T-helper 17 cell (primary cell): Measurements from ENCODE around the gene TAF11. TPM values are rescaled to one million over a fixed set of nuclear protein-coding genes. Genes with fewer than 3 reads are reported as not detected.
"Not testable (repeated sequence)": the region's sequence is repeated elsewhere in the genome, so short reads cannot be mapped to it uniquely, and the experiment has no call there.

ENCODE experiments used
- ATAC-seq: fragments of 150-1000 bp; cut with Tn5 transposase; 2 replicates; pipeline ENCODE4 v1.10.0; 2021; ENCODE audit warnings: mild to moderate bottlenecking, moderate library complexity
- DNase-seq, 3 donors: peaks; one replicate each; pipeline versions ENCODE4 v3.0.0 to v3.0.0-alpha.2; 2020 to 2021
- H3K9me3 ChIP-seq: one replicate; pipeline ENCODE4 v1.7.0; 2013; ENCODE audit warnings: low read length, mild to moderate bottlenecking; ENCODE audit not compliant: control insufficient read depth, poor library complexity, severe bottlenecking
- H3K27ac Mint-ChIP-seq: one replicate; pipeline ENCODE4 v1.8.0; 2022; ENCODE audit warnings: mild to moderate bottlenecking, moderate library complexity, mixed read lengths
- H3K27me3 Mint-ChIP-seq: one replicate; pipeline ENCODE4 v1.8.0; 2022; ENCODE audit warnings: mixed read lengths
- H3K36me3 Mint-ChIP-seq: one replicate; pipeline ENCODE4 v1.8.0; 2022; ENCODE audit warnings: low read depth, mixed read lengths
- H3K4me1 Mint-ChIP-seq: one replicate; pipeline ENCODE4 v1.8.0; 2022; ENCODE audit warnings: mild to moderate bottlenecking, mixed read lengths
- H3K4me3 Mint-ChIP-seq: one replicate; pipeline ENCODE4 v1.8.0; 2022; ENCODE audit warnings: mild to moderate bottlenecking, moderate library complexity, mixed read lengths
- total RNA-seq, 4 donors: library from RNA in 2 of 4; stranded (reverse) in 2 of 4; gene quantifications; one replicate each; pipeline ENCODE4 v1.2.3 and lab custom pipeline; 2022 to 2026

The TAF11 gene
- total RNA-seq, 2 donors from 2014 or later: 30.1 to 36.3 TPM

DNA sequence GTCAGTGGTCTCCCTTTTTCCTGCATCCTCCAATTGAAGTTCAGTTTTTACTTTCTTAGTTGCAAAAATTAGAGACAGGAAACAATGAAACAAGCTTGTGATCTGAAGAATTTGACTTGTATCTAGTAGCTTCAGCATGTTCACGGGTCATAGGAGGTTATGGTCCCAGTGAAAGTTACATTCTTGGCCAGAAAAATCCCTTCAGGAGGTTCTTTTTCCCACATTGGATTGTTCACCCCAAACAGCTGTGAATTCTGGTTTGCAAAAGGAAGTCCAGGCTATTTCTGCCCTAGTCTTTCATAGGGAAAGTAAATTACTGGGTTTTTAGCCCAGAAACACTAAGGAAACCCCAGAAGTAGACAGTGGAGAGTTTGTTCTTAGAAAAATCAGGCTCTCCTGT lies 9.3 kb upstream of the TAF11 start:
- H3K36me3 Mint-ChIP-seq: no peaks in the 10 kb centered on the region
- ATAC-seq (no peak), DNase-seq (no peak)
- H3K27me3 Mint-ChIP-seq: no peaks in the 10 kb centered on the region
- no peaks in the 10 kb centered on the region for H3K9me3 ChIP-seq
- H3K4me3 Mint-ChIP-seq: no peak overlapping the region
- H3K4me1 Mint-ChIP-seq: peaks cover 10% of the 10 kb centered on the region
- H3K27ac Mint-ChIP-seq: no peak overlapping the region

GRCh38 chr6:34894693-34895092 lies 6.9 kb upstream of the TAF11 start:
- H3K4me3 Mint-ChIP-seq: no peak overlapping the region
- ATAC-seq (no peak), DNase-seq (no peak)
- peaks cover 15% of the 10 kb centered on the region for H3K4me1 Mint-ChIP-seq
- no peaks in the 10 kb centered on the region for H3K36me3 Mint-ChIP-seq
- no peaks in the 10 kb centered on the region for H3K27me3 Mint-ChIP-seq
- H3K9me3 ChIP-seq: no peaks in the 10 kb centered on the region
- H3K27ac Mint-ChIP-seq: no peak overlapping the region

DNA sequence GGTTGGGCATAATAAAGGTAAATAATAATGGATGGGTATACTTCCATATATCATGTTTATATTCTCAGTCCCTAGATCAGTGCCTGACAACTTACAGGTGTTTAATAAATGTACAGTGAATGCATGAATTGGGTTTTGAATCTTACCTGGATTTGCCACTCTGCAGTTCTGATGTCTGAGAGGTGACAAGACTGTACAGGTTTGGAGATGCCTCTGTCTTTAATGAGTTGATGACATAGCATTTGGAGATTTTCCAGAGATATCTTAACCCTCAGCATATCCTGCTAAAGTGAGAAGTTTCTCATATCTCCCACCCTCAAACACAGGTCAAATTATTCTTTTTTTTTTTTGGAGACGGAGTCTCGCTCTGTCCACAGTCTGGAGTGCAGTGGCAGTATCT lies 3.5 kb upstream of the TAF11 start:
- DNase-seq (no peak), ATAC-seq (no peak)
- H3K4me1 Mint-ChIP-seq: peaks cover 37% of the 10 kb centered on the region
- peak overlapping the region; percentile 31 for H3K4me3 Mint-ChIP-seq
- peaks cover 7% of the 10 kb centered on the region for H3K36me3 Mint-ChIP-seq
- no peaks in the 10 kb centered on the region for H3K9me3 ChIP-seq
- H3K27me3 Mint-ChIP-seq: no peaks in the 10 kb centered on the region
- H3K27ac Mint-ChIP-seq: no peak overlapping the region

GRCh38 chr6:34890533-34890925 lies 2.7 kb upstream of the TAF11 start:
- ATAC-seq (no peak), DNase-seq (no peak)
- H3K4me1 Mint-ChIP-seq: peaks cover 39% of the 10 kb centered on the region
- H3K4me3 Mint-ChIP-seq: peak overlapping the region; percentile 100
- no peaks in the 10 kb centered on the region for H3K27me3 Mint-ChIP-seq
- peak overlapping the region; percentile 72 for H3K27ac Mint-ChIP-seq
- H3K36me3 Mint-ChIP-seq: peaks cover 7% of the 10 kb centered on the region
- no peaks in the 10 kb centered on the region for H3K9me3 ChIP-seq

GRCh38 chr6:34888874-34889555 lies 1.2 kb upstream of the TAF11 start, which contains the start of gene ANKS1A:
Gene ANKS1A, plus strand, starts transcription at chr6:34889255. Its CDS starts 148 bp downstream, at chr6:34889403.
- Mint-ChIP-seq H3K27me3 (no peaks in the 10 kb centered on the region), H3K4me1 (peaks cover 45% of the 10 kb centered on the region), H3K4me3 (peak within 1 kb of the TSS; percentile 100), H3K36me3 (peaks cover 10% of the 10 kb centered on the region), H3K27ac (peak within 1 kb of the TSS; percentile 100)
- ATAC-seq (peak; percentile 82), DNase-seq (peak; percentile 88 to 92 (median 89))
- no peaks in the 10 kb centered on the region for H3K9me3 ChIP-seq

DNA sequence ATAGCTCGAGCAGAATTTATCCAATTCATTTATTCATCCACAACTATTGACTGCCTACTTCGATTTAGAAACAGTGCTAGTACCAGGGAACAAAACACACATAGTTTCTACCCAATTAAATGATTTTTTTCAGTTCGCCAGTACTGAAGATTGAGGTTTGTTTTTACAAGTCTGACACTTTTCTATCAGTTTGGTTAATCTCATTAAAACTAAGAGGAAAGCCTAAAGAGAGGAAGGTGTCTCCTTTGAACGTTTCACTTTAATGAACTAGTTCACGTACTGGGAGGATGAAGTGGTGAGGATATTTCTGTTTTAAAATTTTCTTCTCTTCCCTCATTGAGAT lies 643 bp upstream of the TAF11 start:
- H3K9me3 ChIP-seq: no peaks in the 10 kb centered on the region
- peak; percentile 1 for ATAC-seq
- no peaks in the 10 kb centered on the region for H3K27me3 Mint-ChIP-seq
- DNase-seq: no peak
- H3K27ac Mint-ChIP-seq: peak overlapping the region; percentile 100
- peaks cover 11% of the 10 kb centered on the region for H3K36me3 Mint-ChIP-seq
- peak overlapping the region; percentile 100 for H3K4me3 Mint-ChIP-seq
- peaks cover 47% of the 10 kb centered on the region for H3K4me1 Mint-ChIP-seq

- Mint-ChIP-seq H3K36me3 (peaks cover 11% of the 10 kb centered on the region), H3K4me1 (peaks cover 40% of the 10 kb centered on the region), H3K27ac (peak overlapping the region; percentile 34)
- H3K9me3 ChIP-seq, H3K27me3 Mint-ChIP-seq, DNase-seq, ATAC-seq, H3K4me3 Mint-ChIP-seq: not testable (repeated sequence)
These were observed 2.0 kb downstream of the TAF11 start for GRCh38 chr6:34885837-34886236.

DNA sequence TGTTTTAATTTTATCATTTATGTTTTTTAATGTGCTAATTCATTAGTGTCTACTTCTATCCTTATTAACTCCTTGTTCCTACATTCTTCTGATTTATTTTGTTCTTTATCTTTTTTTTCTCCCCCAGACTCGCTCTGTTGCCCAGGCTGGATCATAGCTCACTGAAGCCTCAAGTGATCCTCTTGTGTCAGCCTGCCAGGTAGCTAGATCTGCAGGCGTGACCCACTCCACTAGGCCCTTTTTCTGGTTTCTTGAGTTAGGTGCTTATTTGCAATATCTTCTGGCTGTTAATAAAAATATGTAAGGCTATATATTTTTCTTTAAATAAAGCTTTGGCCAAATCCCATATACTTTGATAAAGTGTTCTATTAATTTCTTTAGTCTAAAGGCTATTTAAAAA lies 2.8 kb downstream of the TAF11 start:
- DNase-seq: no peak
- no peak for ATAC-seq
- Mint-ChIP-seq H3K4me3 (no peak overlapping the region), H3K27me3 (no peaks in the 10 kb centered on the region), H3K4me1 (peaks cover 35% of the 10 kb centered on the region), H3K36me3 (peaks cover 11% of the 10 kb centered on the region), H3K27ac (peak overlapping the region; percentile 14)
- H3K9me3 ChIP-seq: no peaks in the 10 kb centered on the region

DNA sequence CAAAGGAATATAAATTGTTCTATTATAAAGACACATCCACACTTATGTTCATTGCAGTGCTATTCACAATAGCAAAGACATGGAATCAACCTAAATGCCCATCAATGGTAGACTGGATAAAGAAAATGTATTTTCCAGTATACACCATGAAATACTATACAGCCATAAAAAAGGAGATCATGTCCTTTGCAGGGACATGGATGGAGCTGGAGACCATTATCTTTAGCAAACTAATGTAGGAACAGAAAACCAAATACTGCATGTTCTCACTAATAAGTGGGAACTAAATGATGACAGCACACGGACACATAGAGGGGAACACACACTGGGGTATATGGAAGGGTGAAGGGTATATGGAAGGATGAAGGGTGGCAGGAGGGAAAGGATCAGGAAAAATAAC lies 3.8 kb downstream of the TAF11 start:
- peaks cover 13% of the 10 kb centered on the region for H3K36me3 Mint-ChIP-seq
- H3K4me1 Mint-ChIP-seq: peaks cover 34% of the 10 kb centered on the region
- peak overlapping the region; percentile 14 for H3K27ac Mint-ChIP-seq
- not testable (repeated sequence) for H3K27me3 Mint-ChIP-seq, H3K4me3 Mint-ChIP-seq, ATAC-seq, DNase-seq, H3K9me3 ChIP-seq

DNA sequence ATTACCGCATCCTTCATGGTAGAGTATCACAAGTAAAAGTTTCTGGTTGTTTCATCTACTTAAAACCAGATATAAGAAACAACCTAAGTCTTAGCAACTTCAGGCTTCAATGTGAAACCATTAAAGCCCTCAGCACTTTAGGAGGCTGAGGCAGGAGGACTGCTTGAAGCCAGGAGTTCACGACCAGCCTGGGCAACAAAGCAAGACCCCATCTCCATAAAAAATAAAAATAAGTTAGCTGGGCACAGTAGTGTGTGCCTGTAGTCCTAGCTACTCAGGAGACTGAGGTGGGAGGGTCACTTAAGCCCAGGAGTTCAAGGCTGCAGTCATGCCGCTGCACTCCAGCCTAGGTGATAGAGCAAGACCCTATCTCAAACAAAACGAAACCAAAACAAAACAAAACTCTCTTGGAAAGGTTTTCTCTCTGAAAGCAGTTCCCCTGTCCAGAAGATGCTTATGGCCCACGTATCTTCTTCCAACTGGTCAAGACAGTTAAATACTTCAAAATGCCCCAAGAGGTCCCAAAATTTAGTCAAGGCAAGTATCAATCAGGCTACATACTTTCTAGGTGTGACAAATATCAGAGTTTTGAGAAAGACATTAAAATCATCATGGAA lies 9.9 kb downstream of the TAF11 start:
- H3K4me3 Mint-ChIP-seq: no peak overlapping the region
- ATAC-seq (no peak), DNase-seq (no peak)
- peak overlapping the region; percentile 11 for H3K27ac Mint-ChIP-seq
- no peaks in the 10 kb centered on the region for H3K4me1 Mint-ChIP-seq
- no peaks in the 10 kb centered on the region for H3K27me3 Mint-ChIP-seq
- peaks cover 5% of the 10 kb centered on the region for H3K36me3 Mint-ChIP-seq
- no peaks in the 10 kb centered on the region for H3K9me3 ChIP-seq

DNA sequence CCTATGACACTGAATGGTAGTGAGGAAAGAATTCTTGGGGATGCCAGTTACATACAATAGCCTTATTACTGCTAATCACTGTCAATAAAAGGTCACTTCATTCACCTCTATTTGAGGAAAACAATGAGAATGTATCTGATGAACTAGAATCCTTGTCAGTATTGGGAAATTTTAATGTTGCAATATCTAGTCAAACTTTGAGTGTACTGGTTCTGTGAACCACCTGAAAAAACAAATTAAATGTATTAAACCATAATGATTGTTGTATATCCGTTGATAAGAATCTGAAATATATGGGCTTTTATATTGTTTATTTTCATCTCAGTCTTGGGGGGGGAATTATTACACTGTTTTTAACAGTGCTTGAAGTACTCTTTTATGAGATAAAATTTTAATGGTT lies 10.6 kb downstream of the TAF11 start:
- H3K9me3 ChIP-seq: no peaks in the 10 kb centered on the region
- peaks cover 5% of the 10 kb centered on the region for H3K36me3 Mint-ChIP-seq
- no peak overlapping the region for H3K27ac Mint-ChIP-seq
- H3K27me3 Mint-ChIP-seq: no peaks in the 10 kb centered on the region
- ATAC-seq (no peak), DNase-seq (no peak)
- no peaks in the 10 kb centered on the region for H3K4me1 Mint-ChIP-seq
- no peak overlapping the region for H3K4me3 Mint-ChIP-seq

- Mint-ChIP-seq H3K27ac (no peak overlapping the region), H3K27me3 (no peaks in the 10 kb centered on the region), H3K4me3 (no peak overlapping the region), H3K4me1 (no peaks in the 10 kb centered on the region), H3K36me3 (peaks cover 5% of the 10 kb centered on the region)
- ATAC-seq (no peak), DNase-seq (no peak)
- no peaks in the 10 kb centered on the region for H3K9me3 ChIP-seq
These were observed 11.4 kb downstream of the TAF11 start for GRCh38 chr6:34876472-34876871.

- H3K9me3 ChIP-seq: no peaks in the 10 kb centered on the region
- Mint-ChIP-seq H3K27me3 (no peaks in the 10 kb centered on the region), H3K36me3 (peaks cover 5% of the 10 kb centered on the region), H3K4me1 (no peaks in the 10 kb centered on the region), H3K27ac (no peak overlapping the region), H3K4me3 (no peak overlapping the region)
- DNase-seq (no peak), ATAC-seq (no peak)
These were observed 12.3 kb downstream of the TAF11 start for GRCh38 chr6:34875292-34876213.
